Gastrocnemius medialis (tissue), 4 donors: ENCODE results near the gene ZDHHC15.
"Not testable (repeated sequence)": the region's sequence is repeated elsewhere in the genome, so short reads cannot be mapped to it uniquely, and the experiment has no call there.

Source experiments
- CTCF ChIP-seq, 5 experiments: fragments of 450-650 bp in 3 of 5; fragments of 200-600 bp in 2 of 5; sonication (generic) in 2 of 5; IDR thresholded peaks in 4 of 5; conservative IDR thresholded peaks in 1 of 5; 1 replicate in 4 of 5; 2 replicates in 1 of 5; pipeline ENCODE4 v1.5.1; 2016 to 2019; ENCODE audit warnings: antibody characterized with exemption in 5 of 5, mild to moderate bottlenecking in 3 of 5, moderate library complexity in 3 of 5
- POLR2A ChIP-seq, 2 donors: fragments of 450-650 bp; IDR thresholded peaks; one replicate each; pipeline ENCODE4 v1.6.1; 2017; ENCODE audit warnings: antibody characterized with exemption in 2 of 2, mild to moderate bottlenecking in 2 of 2, moderate library complexity in 2 of 2

GRCh38 chrX:75334407-75335126 lies 188.3 kb downstream of the ZDHHC15 start:
- not testable (repeated sequence) for TF ChIP-seq CTCF (IDR thresholded peaks at IDR 0.05 in 4 of 5, conservative IDR thresholded peaks at IDR 0.05 in 1 of 5); POLR2A (IDR thresholded peaks at IDR 0.05)
